Adrenal gland (tissue), 12 donors: ENCODE measurements around the gene WDFY4. TPM values are rescaled to one million over a fixed set of nuclear protein-coding genes. Genes with fewer than 3 reads are reported as not detected.

ENCODE experiments used
- DNase-seq, 7 donors: peaks; one replicate each; pipeline ENCODE4 v3.0.0-alpha.2; 2019 to 2020
- H3K27ac ChIP-seq, 5 donors: fragments of 200-600 bp; sonication (generic) in 4 of 5; 1 replicate in 3 of 5; 2 replicates in 2 of 5; pipeline versions ENCODE4 v1.5.1 to v1.8.0; 2016 to 2020; ENCODE audit warnings: mild to moderate bottlenecking in 1 of 5
- H3K27me3 ChIP-seq: fragments of 200-600 bp; 2 replicates; pipeline ENCODE4 v1.8.0; 2021
- H3K36me3 ChIP-seq, 2 donors: fragments of 200-600 bp; replicated peaks in 1 of 2; 1 replicate in 1 of 2; 2 replicates in 1 of 2; pipeline versions ENCODE4 v1.5.1 to v1.8.0; 2018 to 2022
- H3K4me1 ChIP-seq, 2 donors: fragments of 200-600 bp; replicated peaks in 1 of 2; 1 replicate in 1 of 2; 2 replicates in 1 of 2; pipeline versions ENCODE4 v1.5.1 to v1.8.0; 2018 to 2021
- H3K4me3 ChIP-seq, 4 donors: fragments of 200-600 bp; sonication (generic) in 3 of 4; one replicate each; pipeline ENCODE4 v1.5.1; 2016 to 2018
- H3K9me3 ChIP-seq, 3 donors: fragments of 200-600 bp; sonication (generic) in 1 of 3; replicated peaks in 1 of 3; 1 replicate in 2 of 3; 2 replicates in 1 of 3; pipeline versions ENCODE4 v1.5.1 to v1.8.0; 2016 to 2021
- POLR2A ChIP-seq, 2 donors: fragments of 450-650 bp; IDR thresholded peaks; one replicate each; pipeline ENCODE4 v1.6.1; 2017; ENCODE audit warnings: antibody characterized with exemption in 2 of 2, mild to moderate bottlenecking in 2 of 2, moderate library complexity in 1 of 2
- WGBS, 4 donors: extraction: QIAGEN DNeasy Blood & Tissue Kit in 2 of 4; methylation state at CpG; one replicate each; pipeline versions ENCODE4 v1.1.5 to v1.1.7; 2013 to 2017; 5-methylcytosine and 5-hydroxymethylcytosine counted together
- intact Hi-C, 2 donors: fragments of 100-400 bp; cut with DNase I; formaldehyde crosslinking; loops; one replicate each; pipeline versions ENCODE4 v1.14.1 to v1.15.0; 2022 to 2023
- polyA plus RNA-seq, 3 donors: library from polyadenylated mRNA; stranded (reverse); fragments of 200-250 nt in 2 of 3; fragments of 350-450 nt in 1 of 3; fragmentation: Illumina TruSeq in 1 of 3; extraction: RNeasy Lipid Tissue Mini Kit (QIAGEN cat#74804) in 1 of 3; gene quantifications; one replicate each; pipeline ENCODE4 v1.2.3, GENCODE V29; 2013 to 2014
- total RNA-seq, 9 donors: library from RNA; depleted of rRNA in 4 of 9; stranded (reverse); fragments of >200 nt in 4 of 9; fragments of 120-200 nt in 1 of 9; fragmentation: NEBNext Ultra II Directional in 1 of 9; extraction: Animal tissue kit (Norgen Biotek cat#: 25700) in 1 of 9; gene quantifications; one replicate each; pipeline versions ENCODE4 v1.1.0 to v1.2.4, GENCODE V29; 2013 to 2023
- TF ChIP-seq, protein P1 (sequence below), 6 experiments: fragments of 450-650 bp in 4 of 6; fragments of 200-600 bp in 2 of 6; sonication (generic) in 1 of 6; IDR thresholded peaks; 1 replicate in 5 of 6; 2 replicates in 1 of 6; pipeline versions ENCODE4 v1.5.1 to v1.8.0; 2016 to 2021; ENCODE audit warnings: antibody characterized with exemption in 6 of 6, mild to moderate bottlenecking in 2 of 6, moderate library complexity in 1 of 6
- donor health status: healthy with polysubstance abuse.
- donor health status: Bipolar disorder and iron deficiency.
- donor health status: DM: yes; HTN: yes; CAD: no.
- donor health status: DM: no; HTN: no; CAD: no.
- donor health status: DM: no; HTN: no; CAD: no.
- donor health status: DM: yes; HTN: yes; CAD: no.

The WDFY4 gene
- total and polyA plus RNA-seq, 12 donors = 0.61 to 9.9 (median 5.7) TPM

- Histone ChIP-seq H3K4me3 (no peak overlapping the region), H3K9me3 (no peaks in the 10 kb centered on the region), H3K27me3 (no peaks in the 10 kb centered on the region), H3K27ac (peak overlapping the region in 2 of 5 donors; percentile 43 to 88), H3K36me3 (no peaks in the 10 kb centered on the region), H3K4me1 (no peaks in the 10 kb centered on the region)
- WGBS, 4 donors = 70 to 85% (median 78%) methylated on average over 6 of the region's 6 CpGs
- TF ChIP-seq POLR2A (IDR thresholded peaks at IDR 0.05) = no peak
- TF ChIP-seq, protein P1, sequence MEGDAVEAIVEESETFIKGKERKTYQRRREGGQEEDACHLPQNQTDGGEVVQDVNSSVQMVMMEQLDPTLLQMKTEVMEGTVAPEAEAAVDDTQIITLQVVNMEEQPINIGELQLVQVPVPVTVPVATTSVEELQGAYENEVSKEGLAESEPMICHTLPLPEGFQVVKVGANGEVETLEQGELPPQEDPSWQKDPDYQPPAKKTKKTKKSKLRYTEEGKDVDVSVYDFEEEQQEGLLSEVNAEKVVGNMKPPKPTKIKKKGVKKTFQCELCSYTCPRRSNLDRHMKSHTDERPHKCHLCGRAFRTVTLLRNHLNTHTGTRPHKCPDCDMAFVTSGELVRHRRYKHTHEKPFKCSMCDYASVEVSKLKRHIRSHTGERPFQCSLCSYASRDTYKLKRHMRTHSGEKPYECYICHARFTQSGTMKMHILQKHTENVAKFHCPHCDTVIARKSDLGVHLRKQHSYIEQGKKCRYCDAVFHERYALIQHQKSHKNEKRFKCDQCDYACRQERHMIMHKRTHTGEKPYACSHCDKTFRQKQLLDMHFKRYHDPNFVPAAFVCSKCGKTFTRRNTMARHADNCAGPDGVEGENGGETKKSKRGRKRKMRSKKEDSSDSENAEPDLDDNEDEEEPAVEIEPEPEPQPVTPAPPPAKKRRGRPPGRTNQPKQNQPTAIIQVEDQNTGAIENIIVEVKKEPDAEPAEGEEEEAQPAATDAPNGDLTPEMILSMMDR (IDR thresholded peaks at IDR 0.05) = no peak
- no peak for DNase-seq
- intact Hi-C loops = no loop called here
These were observed 246 bp upstream of the WDFY4 start for GRCh38 chr10:48684463-48684791.

DNA sequence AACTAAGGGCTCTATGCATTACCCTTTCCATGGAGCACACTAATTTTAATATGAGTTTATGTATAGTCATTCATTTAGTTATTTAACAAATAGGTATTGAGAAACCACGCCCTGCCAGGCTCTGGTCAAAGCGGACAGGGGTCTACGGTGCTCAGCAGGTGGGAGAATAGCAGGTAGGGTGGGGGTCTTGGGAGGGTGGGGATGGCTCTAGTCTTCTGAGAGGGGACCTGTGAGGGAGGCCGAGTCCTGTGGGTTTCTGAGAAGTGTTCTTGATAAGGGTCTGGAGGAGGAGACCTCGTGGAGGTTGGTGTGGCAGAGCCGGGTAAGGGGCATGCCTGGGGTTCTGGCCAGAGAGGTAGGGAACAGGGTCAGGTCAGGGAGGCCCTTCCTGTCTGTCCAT is 1.1 kb downstream of the WDFY4 start:
- Histone ChIP-seq H3K9me3 (no peaks in the 10 kb centered on the region), H3K27ac (peak overlapping the region in 1 of 5 donors; percentile 88), H3K27me3 (no peaks in the 10 kb centered on the region), H3K36me3 (no peaks in the 10 kb centered on the region), H3K4me1 (no peaks in the 10 kb centered on the region), H3K4me3 (no peak overlapping the region)
- no peak for DNase-seq
- intact Hi-C loops = no loop called here
- TF ChIP-seq, protein P1 (IDR thresholded peaks at IDR 0.05) = no peak
- no peak for TF ChIP-seq POLR2A (IDR thresholded peaks at IDR 0.05)
- 77 to 94% (median 78%) methylated on average over 6 of the region's 6 CpGs for WGBS, 4 donors

- no peaks in the 10 kb centered on the region for H3K4me1 ChIP-seq
- intact Hi-C loops = no loop called here
- no peak for TF ChIP-seq POLR2A (IDR thresholded peaks at IDR 0.05)
- TF ChIP-seq, protein P1 (IDR thresholded peaks at IDR 0.05) = no peak
- H3K36me3 ChIP-seq = no peaks in the 10 kb centered on the region
- WGBS, 4 donors = 79 to 90% (median 82%) methylated on average over 9 to 12 of the region's 12 CpGs
- H3K27me3 ChIP-seq = no peaks in the 10 kb centered on the region
- no peak for DNase-seq
- H3K4me3 ChIP-seq = no peak overlapping the region
- no peaks in the 10 kb centered on the region for H3K9me3 ChIP-seq
- no peak overlapping the region for H3K27ac ChIP-seq
These were observed 6.4 kb downstream of the WDFY4 start for GRCh38 chr10:48690791-48691660.

DNA sequence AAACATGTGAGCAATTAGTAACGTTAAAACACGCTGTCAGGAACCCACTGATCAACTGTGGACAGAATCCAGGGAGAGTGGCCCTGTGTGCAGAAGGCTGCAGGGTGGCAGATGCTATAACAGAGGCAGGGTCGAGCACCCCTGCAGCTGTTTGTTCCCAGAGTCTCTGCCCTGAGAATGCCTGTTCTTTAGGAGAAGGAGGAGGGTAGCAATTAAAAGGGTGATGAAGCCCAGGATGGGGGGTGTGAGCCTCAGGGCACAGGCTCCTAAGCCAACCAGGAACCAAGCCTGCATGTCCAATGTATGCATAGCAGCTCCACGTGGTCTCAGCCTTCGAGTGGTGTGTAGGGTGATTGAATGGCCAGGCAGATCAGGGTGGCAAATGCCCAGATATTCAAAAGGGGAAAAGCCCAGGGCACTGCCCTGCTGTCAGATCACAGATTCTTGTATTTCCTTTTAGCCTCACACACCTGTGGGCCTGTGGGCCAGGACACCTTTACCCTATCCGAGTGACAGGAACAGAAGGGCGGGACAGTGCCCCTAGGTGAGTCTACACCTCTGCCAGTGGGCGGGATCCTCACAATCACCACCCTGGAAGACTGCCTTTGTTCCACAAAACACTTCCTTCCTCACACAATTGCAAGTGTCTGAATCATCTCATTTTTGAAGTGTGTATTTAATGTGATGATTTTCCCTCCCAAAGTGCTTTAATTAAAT is 7.3 kb downstream of the WDFY4 start:
- WGBS, 4 donors = 53 to 63% (median 54%) methylated on average over 7 to 8 of the region's 8 CpGs
- no peaks in the 10 kb centered on the region for H3K9me3 ChIP-seq
- H3K4me1 ChIP-seq = no peaks in the 10 kb centered on the region
- intact Hi-C loops = no loop called here
- H3K4me3 ChIP-seq = no peak overlapping the region
- H3K27ac ChIP-seq = no peak overlapping the region
- no peak for DNase-seq
- TF ChIP-seq, protein P1 (IDR thresholded peaks at IDR 0.05) = no peak
- no peak for TF ChIP-seq POLR2A (IDR thresholded peaks at IDR 0.05)
- H3K36me3 ChIP-seq = no peaks in the 10 kb centered on the region
- no peaks in the 10 kb centered on the region for H3K27me3 ChIP-seq
